Liver (tissue), 3 donors: ENCODE data around the gene DNAJC4.

Experiments
- EGR1 ChIP-seq, 2 donors: IDR thresholded peaks; 2 replicates each; pipeline ENCODE4 v1.6.1; 2016 to 2018; ENCODE audit warnings: antibody characterized with exemption in 2 of 2, low read depth in 2 of 2
- FOXA1 ChIP-seq: IDR thresholded peaks from 2 replicates; pipeline ENCODE4 v1.6.1; 2016; ENCODE audit warnings: antibody characterized with exemption
- RAD21 ChIP-seq, 2 donors: IDR thresholded peaks; 2 replicates each; pipeline ENCODE4 v1.6.1; 2016; ENCODE audit warnings: antibody characterized with exemption in 2 of 2, mild to moderate bottlenecking in 2 of 2
- SP1 ChIP-seq: IDR thresholded peaks from 2 replicates; pipeline ENCODE4 v1.6.1; 2018; ENCODE audit warnings: antibody characterized with exemption, mild to moderate bottlenecking
- TF ChIP-seq, protein P1 (sequence below): fragments of 150-350 bp; IDR thresholded peaks from 2 replicates; pipeline ENCODE4 v1.5.1; 2017; ENCODE audit warnings: improper control_type of control experiment, low read depth, low read length; ENCODE audit not compliant: missing input control
- donor health status: healthy.
- donor health status: healthy.

DNA sequence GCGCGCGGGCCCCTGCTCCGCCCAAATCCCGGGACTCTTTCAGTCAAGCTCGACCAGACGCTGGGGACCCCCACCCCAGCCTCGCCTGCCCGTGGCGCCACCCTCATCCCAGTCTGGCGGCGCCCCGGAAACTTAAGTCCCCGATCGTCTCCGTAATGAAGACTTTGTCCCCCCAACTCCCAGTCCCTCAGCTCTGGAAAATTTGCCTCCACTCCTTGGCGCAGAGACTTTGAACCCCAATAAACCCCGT is 21.3 kb downstream of the DNAJC4 start:
- TF ChIP-seq FOXA1 (no peak), SP1 (no peak), EGR1 (IDR thresholded peaks at IDR 0.05; ENCODE audit: low read depth in 2 of 2) (no peak), RAD21 (IDR thresholded peaks at IDR 0.05) (no peak)
- TF ChIP-seq, protein P1, sequence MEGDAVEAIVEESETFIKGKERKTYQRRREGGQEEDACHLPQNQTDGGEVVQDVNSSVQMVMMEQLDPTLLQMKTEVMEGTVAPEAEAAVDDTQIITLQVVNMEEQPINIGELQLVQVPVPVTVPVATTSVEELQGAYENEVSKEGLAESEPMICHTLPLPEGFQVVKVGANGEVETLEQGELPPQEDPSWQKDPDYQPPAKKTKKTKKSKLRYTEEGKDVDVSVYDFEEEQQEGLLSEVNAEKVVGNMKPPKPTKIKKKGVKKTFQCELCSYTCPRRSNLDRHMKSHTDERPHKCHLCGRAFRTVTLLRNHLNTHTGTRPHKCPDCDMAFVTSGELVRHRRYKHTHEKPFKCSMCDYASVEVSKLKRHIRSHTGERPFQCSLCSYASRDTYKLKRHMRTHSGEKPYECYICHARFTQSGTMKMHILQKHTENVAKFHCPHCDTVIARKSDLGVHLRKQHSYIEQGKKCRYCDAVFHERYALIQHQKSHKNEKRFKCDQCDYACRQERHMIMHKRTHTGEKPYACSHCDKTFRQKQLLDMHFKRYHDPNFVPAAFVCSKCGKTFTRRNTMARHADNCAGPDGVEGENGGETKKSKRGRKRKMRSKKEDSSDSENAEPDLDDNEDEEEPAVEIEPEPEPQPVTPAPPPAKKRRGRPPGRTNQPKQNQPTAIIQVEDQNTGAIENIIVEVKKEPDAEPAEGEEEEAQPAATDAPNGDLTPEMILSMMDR, result no peak
